H9 (cell line): ENCODE data around the gene HPS4. TPM values are rescaled to one million over a fixed set of nuclear protein-coding genes. Genes with fewer than 3 reads are reported as not detected.

Source experiments
- DNase-seq: peaks from one replicate; pipeline ENCODE4 v3.0.0-alpha.2; 2017
- H2AFZ ChIP-seq: one replicate; pipeline ENCODE4 v1.6.1; 2013; ENCODE audit warnings: mild to moderate bottlenecking, low read length, control low read depth, moderate library complexity
- H2AK5ac ChIP-seq: 2 replicates; pipeline ENCODE4 v1.6.1; 2013; ENCODE audit warnings: low read length, control low read depth, mixed read lengths; ENCODE audit not compliant: insufficient read length
- H2BK120ac ChIP-seq: one replicate; pipeline ENCODE4 v1.6.1; 2013; ENCODE audit warnings: low read depth, mild to moderate bottlenecking, low read length, control low read depth, inconsistent platforms; ENCODE audit not compliant: poor library complexity, severe bottlenecking
- H2BK12ac ChIP-seq: 2 replicates; pipeline ENCODE4 v1.6.1; 2013; ENCODE audit warnings: low read length, control low read depth, mixed read lengths, low read depth; ENCODE audit not compliant: insufficient read length
- H2BK15ac ChIP-seq: 2 replicates; pipeline ENCODE4 v1.6.1; 2013; ENCODE audit warnings: low read depth, low read length, control low read depth
- H2BK20ac ChIP-seq: one replicate; pipeline ENCODE4 v1.6.1; 2013; ENCODE audit warnings: low read depth, mild to moderate bottlenecking, low read length, control low read depth, inconsistent platforms; ENCODE audit not compliant: poor library complexity, severe bottlenecking
- H2BK5ac ChIP-seq: 2 replicates; pipeline ENCODE4 v1.6.1; 2013; ENCODE audit warnings: low read length, control low read depth, mixed read lengths; ENCODE audit not compliant: insufficient read length
- H3K14ac ChIP-seq: 2 replicates; pipeline ENCODE4 v1.6.1; 2013; ENCODE audit warnings: low read length, control low read depth; ENCODE audit not compliant: insufficient read depth
- H3K18ac ChIP-seq: 2 replicates; pipeline ENCODE4 v1.6.1; 2013; ENCODE audit warnings: low read depth, mild to moderate bottlenecking, mixed read lengths, low read length, control low read depth; ENCODE audit not compliant: insufficient read length
- H3K23ac ChIP-seq: 2 replicates; pipeline ENCODE4 v1.6.1; 2013; ENCODE audit warnings: low read length, control low read depth, mixed read lengths, low read depth; ENCODE audit not compliant: insufficient read length
- H3K23me2 ChIP-seq: 2 replicates; pipeline ENCODE4 v1.6.1; 2013; ENCODE audit warnings: low read depth, mild to moderate bottlenecking, mixed read lengths, low read length, control low read depth; ENCODE audit not compliant: insufficient read length, poor library complexity, severe bottlenecking
- H3K27ac ChIP-seq: 2 replicates; pipeline ENCODE4 v1.5.1; 2013; ENCODE audit warnings: low read length, control low read depth, mixed read lengths, low read depth; ENCODE audit not compliant: insufficient read length
- H3K27me3 ChIP-seq: 2 replicates; pipeline ENCODE4 v1.6.1; 2013; ENCODE audit warnings: low read length, control low read depth, inconsistent platforms; ENCODE audit not compliant: insufficient read depth
- H3K4ac ChIP-seq: 2 replicates; pipeline ENCODE4 v1.6.1; 2013; ENCODE audit warnings: low read depth, mild to moderate bottlenecking, control low read depth, inconsistent platforms, low read length, moderate library complexity
- H3K4me1 ChIP-seq: 2 replicates; pipeline ENCODE4 v1.6.1; 2013; ENCODE audit warnings: low read length, control low read depth, inconsistent platforms; ENCODE audit not compliant: insufficient read depth
- H3K4me2 ChIP-seq: 2 replicates; pipeline ENCODE4 v1.6.1; 2013; ENCODE audit warnings: low read length, control low read depth, mixed read lengths; ENCODE audit not compliant: insufficient read length, insufficient read depth
- H3K56ac ChIP-seq: 2 replicates; pipeline ENCODE4 v1.6.1; 2013; ENCODE audit warnings: low read depth, mild to moderate bottlenecking, mixed read lengths, low read length, control low read depth; ENCODE audit not compliant: insufficient read length
- H3K79me1 ChIP-seq: 2 replicates; pipeline ENCODE4 v1.6.1; 2013; ENCODE audit warnings: low read depth, mild to moderate bottlenecking, moderate library complexity, low read length, control low read depth, inconsistent platforms; ENCODE audit not compliant: insufficient read depth, poor library complexity, severe bottlenecking
- H3K79me2 ChIP-seq: 2 replicates; pipeline ENCODE4 v1.6.1; 2013; ENCODE audit warnings: low read length, control low read depth, inconsistent platforms; ENCODE audit not compliant: insufficient read depth
- H3K9ac ChIP-seq: 2 replicates; pipeline ENCODE4 v1.6.1; 2013; ENCODE audit warnings: low read length, control low read depth, mixed read lengths; ENCODE audit not compliant: insufficient read length; ENCODE audit errors: extremely low read depth
- H3K9me3 ChIP-seq: one replicate; pipeline ENCODE4 v1.6.1; 2013; ENCODE audit warnings: low read depth, low read length, inconsistent platforms; ENCODE audit not compliant: control insufficient read depth
- H3T11ph ChIP-seq: one replicate; pipeline ENCODE4 v1.6.1; 2013; ENCODE audit warnings: mild to moderate bottlenecking, low read length, control low read depth, inconsistent platforms
- H4K20me1 ChIP-seq: one replicate; pipeline ENCODE4 v1.6.1; 2013; ENCODE audit not compliant: control insufficient read depth, insufficient read length, insufficient read depth
- H4K5ac ChIP-seq: 2 replicates; pipeline ENCODE4 v1.6.1; 2013; ENCODE audit warnings: low read depth, mild to moderate bottlenecking, mixed read lengths, low read length, control low read depth; ENCODE audit not compliant: insufficient read length
- H4K8ac ChIP-seq: replicated peaks from 2 replicates; pipeline ENCODE4 v1.6.1; 2013; ENCODE audit warnings: low read length, control low read depth, mixed read lengths, low read depth; ENCODE audit not compliant: insufficient read length
- H4K91ac ChIP-seq: 2 replicates; pipeline ENCODE4 v1.6.1; 2013; ENCODE audit warnings: low read depth, mild to moderate bottlenecking, moderate library complexity, mixed read lengths, low read length, control low read depth; ENCODE audit not compliant: insufficient read length
- H3K27ac Mint-ChIP-seq, 3 experiments: 2 replicates in 2 of 3; 3 replicates in 1 of 3; pipeline ENCODE4 v1.8.0; 2020 to 2021; ENCODE audit warnings: mixed read lengths in 3 of 3, mild to moderate bottlenecking in 1 of 3, moderate library complexity in 1 of 3
- H3K27me3 Mint-ChIP-seq: 2 replicates; pipeline ENCODE4 v1.8.0; 2021; ENCODE audit warnings: low read depth, mild to moderate bottlenecking, moderate library complexity, mixed read lengths
- H3K36me3 Mint-ChIP-seq, 3 experiments: 2 replicates in 2 of 3; 3 replicates in 1 of 3; pipeline ENCODE4 v1.8.0; 2020 to 2021; ENCODE audit warnings: low read depth in 3 of 3, mixed read lengths in 3 of 3; ENCODE audit not compliant: insufficient read depth in 1 of 3
- H3K4me1 Mint-ChIP-seq, 2 experiments: 2 replicates each; pipeline ENCODE4 v1.8.0; 2020; ENCODE audit warnings: mixed read lengths in 2 of 2
- H3K4me3 Mint-ChIP-seq, 2 experiments: 2 replicates in 1 of 2; 3 replicates in 1 of 2; pipeline ENCODE4 v1.8.0; 2020 to 2021; ENCODE audit warnings: mild to moderate bottlenecking in 2 of 2, mixed read lengths in 2 of 2, moderate library complexity in 1 of 2
- H3K9me3 Mint-ChIP-seq, 2 experiments: 2 replicates in 1 of 2; 3 replicates in 1 of 2; pipeline ENCODE4 v1.8.0; 2020; ENCODE audit warnings: mild to moderate bottlenecking in 2 of 2, mixed read lengths in 2 of 2, moderate library complexity in 1 of 2
- WGBS: extraction: QIAGEN DNeasy Blood & Tissue Kit; methylation state at CpG from one replicate; pipeline ENCODE4 v1.1.7; 2013; ENCODE audit warnings: missing lambda C conversion rate, low lambda C conversion rate, mixed read lengths; ENCODE audit not compliant: insufficient read length; ENCODE audit errors: extremely low coverage; 5-methylcytosine and 5-hydroxymethylcytosine counted together
- total RNA-seq: library from RNA; stranded (reverse); gene quantifications from 2 replicates; pipeline ENCODE4 v1.2.1, GENCODE V29; 2021
- TF ChIP-seq, protein P1 (sequence below): fragments of 200-600 bp; sonication (generic); conservative IDR thresholded peaks from 3 replicates; pipeline ENCODE4 v1.8.0; 2021; ENCODE audit warnings: antibody characterized with exemption, mild to moderate bottlenecking

HPS4 gene
- total RNA-seq, 1 experiment from 2014 or later: 26.2 TPM

DNA sequence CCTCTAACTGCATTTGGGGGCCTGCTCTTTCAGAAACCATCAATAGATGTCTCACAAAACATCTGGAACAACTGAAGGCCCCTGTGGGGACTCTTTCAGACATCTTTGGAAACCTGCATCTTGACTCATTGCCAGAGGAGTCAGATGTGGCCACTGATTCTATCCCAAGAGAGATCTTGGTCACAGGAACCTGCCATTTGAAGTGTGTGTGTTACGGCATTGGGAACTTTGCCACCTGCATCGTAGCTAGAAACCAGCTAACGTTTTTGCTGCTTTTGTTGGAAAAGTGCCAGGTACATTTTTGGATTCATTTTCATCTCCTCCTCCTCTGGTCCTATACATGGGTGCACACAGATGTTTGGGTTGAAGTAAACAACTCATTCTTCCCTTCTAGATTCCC is 4.4 kb upstream of the HPS4 start:
- Histone ChIP-seq H3K27ac (no peak overlapping the region), H3T11ph (no peak overlapping the region), H2BK12ac (no peak overlapping the region), H3K23ac (no peak overlapping the region), H3K27me3 (no peaks in the 10 kb centered on the region), H4K5ac (no peak overlapping the region), H4K8ac (no peak overlapping the region), H3K56ac (no peak overlapping the region), H2AK5ac (no peak overlapping the region), H4K91ac (no peak overlapping the region), H3K9ac (no peak overlapping the region), H3K23me2 (no peaks in the 10 kb centered on the region), H2BK20ac (no peak overlapping the region), H3K4ac (no peak overlapping the region), H3K4me1 (no peaks in the 10 kb centered on the region), H2BK15ac (no peak overlapping the region), H3K4me2 (no peak overlapping the region), H3K14ac (no peak overlapping the region), H4K20me1 (no peaks in the 10 kb centered on the region), H2AFZ (no peak overlapping the region), H3K9me3 (no peaks in the 10 kb centered on the region), H3K79me2 (peaks cover 3% of the 10 kb centered on the region; the same call in 1 of the 2 replicates), H3K79me1 (peaks cover 4% of the 10 kb centered on the region), H3K18ac (no peak overlapping the region), H2BK120ac (no peak overlapping the region), H2BK5ac (no peak overlapping the region)
- H3K27ac Mint-ChIP-seq: no peak overlapping the region
- H3K9me3 Mint-ChIP-seq: no peaks in the 10 kb centered on the region; a peak in 1 of 5 replicates
- peaks cover 20 to 55% (median 46%) of the 10 kb centered on the region in 3 experiments; a peak in 6 of 7 replicates for H3K36me3 Mint-ChIP-seq
- no peaks in the 10 kb centered on the region for H3K27me3 Mint-ChIP-seq
- no peak for DNase-seq
- WGBS: no CpG with 5 or more reads among the region's 3 CpGs
- H3K4me3 Mint-ChIP-seq: no peak overlapping the region
- TF ChIP-seq, protein P1, sequence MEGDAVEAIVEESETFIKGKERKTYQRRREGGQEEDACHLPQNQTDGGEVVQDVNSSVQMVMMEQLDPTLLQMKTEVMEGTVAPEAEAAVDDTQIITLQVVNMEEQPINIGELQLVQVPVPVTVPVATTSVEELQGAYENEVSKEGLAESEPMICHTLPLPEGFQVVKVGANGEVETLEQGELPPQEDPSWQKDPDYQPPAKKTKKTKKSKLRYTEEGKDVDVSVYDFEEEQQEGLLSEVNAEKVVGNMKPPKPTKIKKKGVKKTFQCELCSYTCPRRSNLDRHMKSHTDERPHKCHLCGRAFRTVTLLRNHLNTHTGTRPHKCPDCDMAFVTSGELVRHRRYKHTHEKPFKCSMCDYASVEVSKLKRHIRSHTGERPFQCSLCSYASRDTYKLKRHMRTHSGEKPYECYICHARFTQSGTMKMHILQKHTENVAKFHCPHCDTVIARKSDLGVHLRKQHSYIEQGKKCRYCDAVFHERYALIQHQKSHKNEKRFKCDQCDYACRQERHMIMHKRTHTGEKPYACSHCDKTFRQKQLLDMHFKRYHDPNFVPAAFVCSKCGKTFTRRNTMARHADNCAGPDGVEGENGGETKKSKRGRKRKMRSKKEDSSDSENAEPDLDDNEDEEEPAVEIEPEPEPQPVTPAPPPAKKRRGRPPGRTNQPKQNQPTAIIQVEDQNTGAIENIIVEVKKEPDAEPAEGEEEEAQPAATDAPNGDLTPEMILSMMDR: no peak
- H3K4me1 Mint-ChIP-seq: peaks cover 10 to 14% of the 10 kb centered on the region in 2 experiments
